Hepatic stellate cell (primary cell): ENCODE data around the gene TCF7L1.

Experiments used
- DNase-seq: peaks from one replicate; pipeline ENCODE4 v3.0.0; 2011; ENCODE audit warnings: low spot score

The TCF7L1 gene

DNA sequence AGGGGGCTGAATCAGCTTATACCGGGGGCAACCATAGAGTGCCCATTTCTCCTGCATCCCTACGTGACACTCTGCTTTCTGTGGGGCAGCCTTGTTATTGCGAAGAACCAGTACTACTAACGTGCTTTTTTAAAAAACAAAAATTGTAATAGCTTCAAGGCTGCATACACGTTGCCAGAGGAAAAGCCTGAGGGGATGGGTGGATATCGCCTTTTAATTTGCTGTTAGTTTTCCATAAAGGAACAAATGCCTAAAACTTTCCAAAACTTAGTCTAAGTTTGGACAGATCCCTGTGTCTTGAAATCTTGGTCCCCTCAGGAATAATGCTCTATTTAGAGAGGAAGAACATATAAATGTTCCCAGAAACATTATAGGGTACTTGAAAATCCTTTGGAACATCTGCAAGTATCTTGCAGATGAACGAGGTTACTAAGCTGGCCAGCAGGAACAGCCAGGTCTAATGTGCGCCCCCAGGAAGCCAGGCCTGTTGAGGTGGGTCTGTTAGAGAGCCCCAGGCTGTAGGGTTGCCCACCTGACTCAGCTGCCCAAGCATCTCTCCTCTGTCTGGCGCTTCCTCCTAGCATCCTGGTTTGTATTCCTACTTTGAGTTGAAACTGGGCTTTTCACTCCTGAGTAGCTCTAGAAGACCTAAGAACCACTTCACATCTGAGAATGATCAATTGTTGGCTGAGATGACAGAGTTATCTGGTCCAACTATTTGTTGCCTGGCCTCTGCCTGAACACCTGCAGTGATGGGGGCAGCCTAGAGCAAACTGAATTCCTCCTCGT, 97.7 kb downstream of the TCF7L1 start:
- DNase-seq, result no peak

DNA sequence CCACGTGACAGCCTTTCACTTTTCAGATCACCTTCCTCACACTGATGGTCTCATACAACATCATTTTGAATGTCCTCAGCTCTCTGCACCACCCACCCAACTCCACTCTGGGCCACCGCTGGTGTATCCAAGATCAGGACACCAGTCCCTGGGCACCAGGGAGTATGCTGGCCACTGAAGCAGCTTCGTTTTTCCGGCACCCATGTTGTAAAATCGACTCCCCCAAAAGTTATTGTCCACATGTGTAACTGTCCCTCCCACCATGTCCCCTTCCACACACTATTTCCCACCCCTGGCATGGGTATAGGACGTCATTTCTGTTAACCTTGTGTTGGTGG, 98.2 kb downstream of the TCF7L1 start:
- DNase-seq, result no peak

DNA sequence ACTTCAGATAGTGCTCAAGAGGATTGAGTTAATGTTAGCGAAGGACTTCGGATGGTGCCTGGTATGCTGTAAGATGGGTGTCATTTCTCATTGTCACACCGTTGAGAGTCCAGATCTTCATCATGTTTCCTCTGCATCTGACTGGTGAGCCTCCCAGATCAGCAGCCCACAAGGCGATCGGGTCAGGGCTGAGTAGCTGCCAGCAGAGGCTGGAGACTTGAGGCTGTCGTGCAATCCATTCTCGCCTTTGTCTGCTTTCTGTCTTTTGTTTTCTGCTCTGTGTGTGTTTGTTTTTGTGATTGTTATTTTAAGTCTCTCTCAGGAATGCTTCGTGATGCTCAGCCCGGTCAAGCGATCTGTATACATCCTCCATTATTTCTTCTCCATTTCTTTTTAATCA, 98.8 kb downstream of the TCF7L1 start:
- no peak for DNase-seq

GRCh38 chr2:85234868-85235267, 101.7 kb downstream of the TCF7L1 start:
- DNase-seq, result no peak

- no peak for DNase-seq
These were observed 102.1 kb downstream of the TCF7L1 start for GRCh38 chr2:85235281-85235680.

GRCh38 chr2:85236084-85236483, 102.9 kb downstream of the TCF7L1 start:
- no peak for DNase-seq

GRCh38 chr2:85237849-85238565, 104.8 kb downstream of the TCF7L1 start:
- no peak for DNase-seq

GRCh38 chr2:85238607-85239006, 105.4 kb downstream of the TCF7L1 start:
- no peak for DNase-seq

GRCh38 chr2:85239102-85239501, 105.9 kb downstream of the TCF7L1 start:
- no peak for DNase-seq

DNA sequence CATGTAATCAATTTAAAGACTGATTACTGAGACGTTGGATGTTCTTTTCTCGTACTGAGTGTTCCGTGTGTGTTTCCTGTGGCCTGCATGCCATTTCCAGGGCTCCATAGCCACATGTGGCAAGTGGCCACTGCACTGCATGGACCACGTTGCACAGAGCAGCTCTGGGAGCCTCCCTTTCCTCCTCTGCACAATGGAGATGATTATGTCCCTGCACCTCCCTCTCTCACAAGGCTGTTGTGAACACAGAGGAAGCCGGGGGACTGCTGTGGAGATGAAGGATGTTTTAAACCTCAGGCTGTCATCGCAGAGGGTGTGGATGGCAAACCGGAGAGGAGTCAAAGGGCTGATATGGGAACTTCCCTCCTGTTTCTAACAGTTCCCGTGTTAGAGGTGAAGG, 106.9 kb downstream of the TCF7L1 start:
- no peak for DNase-seq

GRCh38 chr2:85242321-85242720, 109.1 kb downstream of the TCF7L1 start:
- DNase-seq, result no peak

DNA sequence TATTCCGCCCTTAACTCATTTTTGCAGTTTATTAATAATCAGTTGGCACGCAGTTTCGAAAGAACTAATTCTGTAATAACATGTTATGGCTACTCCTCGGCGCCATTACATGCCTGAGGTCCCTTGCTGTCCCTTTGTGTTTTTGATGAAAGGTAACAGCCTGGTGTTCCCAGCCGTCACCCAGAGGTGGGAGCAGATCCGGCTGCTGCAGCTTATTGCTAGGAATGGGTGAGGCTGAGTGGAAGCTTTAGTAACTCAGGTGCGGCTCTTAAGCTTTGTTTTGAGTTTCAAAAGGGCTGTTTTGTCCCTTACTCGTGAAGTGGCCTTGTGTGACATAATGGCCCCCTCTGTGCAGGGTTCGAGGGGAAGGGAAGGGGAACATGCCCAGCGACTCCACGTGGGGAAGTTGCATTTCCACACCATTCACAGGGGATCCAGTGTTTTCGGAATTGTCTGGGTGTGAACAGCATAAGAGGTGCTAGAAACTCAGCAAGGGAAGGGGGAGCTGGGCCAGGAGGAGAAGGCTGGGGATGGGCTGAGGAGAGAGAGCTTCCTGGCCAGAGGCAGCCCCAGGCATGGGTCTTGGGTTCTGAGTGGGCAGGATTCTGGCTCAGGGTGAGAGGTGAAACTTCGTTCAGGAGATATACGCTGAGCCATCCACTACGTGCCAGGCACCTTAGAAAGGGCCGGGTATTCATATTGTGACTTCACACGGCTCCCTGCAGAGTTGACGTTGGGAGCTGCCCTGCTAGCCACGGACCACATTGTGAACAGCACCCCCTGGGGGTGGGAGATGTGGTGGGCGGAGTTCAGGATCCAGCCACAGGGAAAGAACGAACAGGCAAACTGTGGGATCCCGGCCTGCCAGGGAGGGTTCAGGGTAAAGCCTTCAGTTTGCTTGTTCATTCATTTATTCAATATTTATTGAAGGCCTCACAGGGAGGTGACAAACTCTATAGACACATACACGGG, 110.2 kb downstream of the TCF7L1 start:
- DNase-seq, result no peak

DNA sequence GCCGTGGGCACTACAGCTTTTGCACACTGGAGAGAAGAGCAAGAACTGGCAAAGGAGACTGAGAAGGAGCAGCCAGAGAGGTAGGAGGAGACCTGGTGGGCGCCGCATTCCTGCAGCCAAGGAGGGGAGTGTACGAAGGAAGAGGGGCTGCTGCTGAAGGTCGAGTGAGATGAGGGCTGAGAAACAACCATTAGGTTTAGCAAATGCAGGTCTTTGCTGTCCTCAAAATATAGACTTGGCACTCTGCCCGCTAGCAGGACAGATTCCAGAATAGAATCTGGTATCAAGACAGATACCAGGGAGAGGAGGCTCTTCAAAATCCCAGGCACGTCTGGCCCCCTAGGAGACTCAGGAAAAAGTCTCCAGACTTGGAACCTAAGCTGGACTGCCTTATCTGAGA, 111.6 kb downstream of the TCF7L1 start:
- DNase-seq, result no peak

DNA sequence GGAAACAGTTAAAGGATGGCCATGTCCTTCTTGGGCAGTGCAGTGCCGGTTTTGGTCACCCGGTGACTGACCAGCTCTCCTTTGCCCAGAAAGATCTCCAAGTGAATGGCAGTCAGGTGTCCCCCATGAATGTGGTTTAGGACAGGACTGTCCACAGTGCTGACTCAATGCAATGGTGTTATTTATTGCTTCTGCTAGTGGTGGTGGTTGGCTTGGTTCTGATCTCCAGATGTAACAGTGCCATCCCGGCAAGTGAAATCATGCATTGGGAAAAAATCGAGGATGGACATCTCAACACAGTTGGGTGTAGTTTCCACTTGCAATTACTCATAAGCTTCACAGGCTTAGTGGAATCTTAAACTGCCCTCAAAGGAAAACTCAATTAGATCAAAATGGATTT, 112.7 kb downstream of the TCF7L1 start:
- DNase-seq, result no peak

- no peak for DNase-seq
These were observed 113.2 kb downstream of the TCF7L1 start for GRCh38 chr2:85246348-85246747.

- DNase-seq, result no peak
These were observed 114.4 kb downstream of the TCF7L1 start for GRCh38 chr2:85247610-85248009.

DNA sequence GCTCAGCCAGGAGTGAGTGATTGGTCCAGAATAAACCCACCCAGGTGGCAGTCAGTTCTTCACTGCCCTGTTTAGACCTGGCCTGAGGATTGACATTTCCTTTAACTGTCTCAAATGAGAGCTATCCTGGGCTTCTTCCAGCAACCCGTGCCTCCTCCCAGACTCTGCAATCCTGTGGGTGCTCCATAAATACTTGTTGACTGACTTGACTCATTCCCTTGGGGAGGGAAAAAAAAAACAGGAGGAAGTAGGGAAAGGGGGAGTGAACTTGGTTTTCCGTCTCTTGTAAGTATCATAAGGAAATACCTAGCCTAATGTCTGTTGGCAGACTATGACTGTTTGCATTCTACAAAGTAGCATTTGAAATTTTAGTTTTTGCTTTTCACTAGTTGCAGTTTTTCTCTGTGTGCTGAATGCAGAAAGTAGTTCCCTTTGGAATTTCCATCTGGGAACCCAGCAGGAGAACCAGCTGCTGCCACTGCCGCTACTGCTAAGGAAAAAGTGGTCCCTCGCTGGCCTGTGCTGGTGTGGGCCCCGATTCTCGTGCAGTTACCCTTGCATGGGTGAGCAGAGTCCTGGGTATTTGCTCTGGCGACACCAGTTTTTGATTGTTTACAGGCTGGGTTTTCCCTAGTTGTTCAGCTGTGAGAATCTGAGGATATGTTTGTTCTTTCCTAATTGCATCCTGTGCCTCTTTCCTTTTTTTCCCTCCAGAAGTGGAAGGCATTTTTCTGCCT, 115.7 kb downstream of the TCF7L1 start:
- DNase-seq, result peak; percentile 83

GRCh38 chr2:85250045-85250444, 116.9 kb downstream of the TCF7L1 start:
- no peak for DNase-seq

- no peak for DNase-seq
These were observed 118.0 kb downstream of the TCF7L1 start for GRCh38 chr2:85251070-85251616.

- DNase-seq, result no peak
These were observed 120.7 kb downstream of the TCF7L1 start for GRCh38 chr2:85253890-85254289.

GRCh38 chr2:85254540-85255300, 121.5 kb downstream of the TCF7L1 start:
- no peak for DNase-seq
